Mucosa of gallbladder (tissue), 1 donor: Measurements from ENCODE around the gene FEV. TPM values are rescaled to one million over a fixed set of nuclear protein-coding genes. Genes with fewer than 3 reads are reported as not detected.

Experiments used
- DNase-seq: peaks from one replicate; pipeline ENCODE4 v3.0.0-alpha.2; 2020; ENCODE audit warnings: low spot score
- total RNA-seq: library from RNA; stranded (reverse); gene quantifications from one replicate; pipeline ENCODE4 v1.2.1, GENCODE V29; 2021
- donor health status: DM: no; HTN: no; CAD: no.

Gene FEV
- total RNA-seq, 1 donor from 2014 or later: not detected

DNA sequence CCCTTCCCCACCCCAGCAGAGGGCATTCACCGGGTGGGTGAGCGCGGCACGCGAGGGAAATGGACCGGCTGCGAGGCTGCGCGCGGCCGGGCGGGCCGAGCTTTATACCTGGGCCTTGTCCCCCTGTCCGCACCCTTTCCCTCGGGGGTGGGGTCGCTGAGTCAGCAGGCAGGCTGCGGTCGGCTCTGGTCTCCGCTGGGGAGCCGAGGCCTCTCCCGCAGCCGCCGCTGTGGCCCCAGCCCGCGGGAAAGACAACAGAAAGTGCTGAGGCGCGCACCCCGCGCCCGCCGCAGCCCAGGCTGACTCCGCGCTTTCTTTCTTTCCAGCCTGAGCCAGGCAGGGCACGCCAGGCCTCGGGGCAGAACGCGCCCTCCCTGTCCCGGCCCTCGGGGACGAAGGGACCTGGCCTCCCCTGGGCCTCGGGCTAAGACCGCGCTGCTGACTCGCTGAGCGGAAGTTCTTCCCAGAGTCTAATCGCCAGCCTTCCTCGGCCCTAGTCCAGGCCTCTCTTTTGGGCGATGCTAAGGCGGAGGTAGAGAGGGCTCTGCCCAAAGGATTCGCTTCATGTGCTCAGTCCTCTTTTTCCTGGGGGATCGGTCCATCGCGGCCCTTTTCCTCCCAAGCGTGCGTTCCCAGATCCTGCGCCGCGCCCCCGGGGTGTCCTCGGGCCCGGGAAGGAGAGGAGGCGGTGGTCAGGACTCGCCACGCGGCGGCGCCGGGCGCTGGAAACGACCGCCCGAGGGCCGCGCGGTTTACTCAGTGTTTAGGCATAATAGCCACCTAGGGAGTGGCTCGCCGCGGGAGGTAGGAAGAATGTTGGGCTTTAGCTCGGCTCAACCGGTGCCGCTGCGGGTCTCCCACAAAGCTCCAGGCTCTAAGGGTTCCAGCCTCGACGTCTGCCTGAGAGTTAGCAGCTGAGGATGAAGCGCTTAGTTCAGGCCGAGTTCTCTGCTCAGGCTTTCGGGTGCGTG lies 8.6 kb upstream of the FEV start, which contains the start of gene CRYBA2:
CRYBA2 (minus strand) TSS at position 78 of the 971 bp plus-strand sequence. CDS start 246 bp downstream, outside the sequence.
- no peak for DNase-seq

DNA sequence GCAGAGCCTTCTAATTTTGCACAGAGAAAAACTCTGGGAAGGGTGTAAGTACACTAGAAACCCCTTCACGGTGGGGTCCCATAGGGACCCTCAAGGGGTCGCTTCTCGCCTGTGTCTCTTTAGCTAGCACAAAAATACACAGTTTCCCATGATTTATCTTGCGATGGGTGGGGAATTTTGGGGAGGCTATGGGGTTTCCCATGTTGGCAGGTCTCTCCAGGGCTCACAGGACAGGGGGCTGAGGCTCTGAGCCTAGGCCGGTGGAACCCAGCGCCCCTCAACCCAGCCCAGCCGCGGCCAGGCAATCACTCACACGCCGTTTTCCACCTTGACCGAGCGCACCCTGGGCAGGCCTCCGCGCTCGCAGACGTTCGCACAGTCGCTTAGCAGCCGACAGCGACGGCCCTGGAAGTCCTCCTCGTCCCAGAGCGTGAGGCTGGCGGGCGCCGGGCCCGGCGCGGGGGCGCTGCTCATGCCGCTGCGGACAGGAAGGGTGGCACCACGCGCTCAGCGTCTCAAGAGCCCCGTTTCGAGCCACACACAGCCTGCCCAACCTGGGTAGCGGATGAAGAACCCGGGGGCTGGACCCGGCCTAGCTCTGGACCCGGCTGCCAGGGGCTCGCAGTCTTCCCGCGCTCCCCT lies 7.8 kb upstream of the FEV start:
- no peak for DNase-seq

- no peak for DNase-seq
Observed at GRCh38 chr2:218992196-218992595, 7.2 kb upstream of the FEV start.

DNA sequence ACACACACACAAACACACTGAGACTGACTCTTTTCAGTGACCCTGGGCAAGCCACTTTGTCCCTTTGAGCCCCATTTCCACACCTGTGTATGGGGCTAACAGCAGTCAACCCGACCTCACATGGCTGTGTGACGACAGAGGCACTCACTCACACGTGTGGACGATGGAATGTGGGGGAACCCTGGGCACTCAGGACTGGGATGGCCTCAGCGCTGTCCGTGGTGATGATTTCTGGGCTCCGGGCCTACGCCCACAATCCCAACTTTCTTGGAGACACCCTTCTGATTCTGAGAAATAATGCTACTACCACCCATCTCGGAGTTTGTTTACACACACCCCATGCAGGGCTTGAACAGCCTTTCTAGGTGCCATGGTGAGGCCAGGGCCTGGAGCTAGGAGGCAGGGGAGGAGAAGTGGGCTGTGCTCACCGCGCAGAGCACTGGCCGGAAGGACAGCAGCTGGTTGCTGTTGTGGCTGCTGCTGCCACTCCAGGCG lies 6.7 kb upstream of the FEV start:
- no peak for DNase-seq

DNA sequence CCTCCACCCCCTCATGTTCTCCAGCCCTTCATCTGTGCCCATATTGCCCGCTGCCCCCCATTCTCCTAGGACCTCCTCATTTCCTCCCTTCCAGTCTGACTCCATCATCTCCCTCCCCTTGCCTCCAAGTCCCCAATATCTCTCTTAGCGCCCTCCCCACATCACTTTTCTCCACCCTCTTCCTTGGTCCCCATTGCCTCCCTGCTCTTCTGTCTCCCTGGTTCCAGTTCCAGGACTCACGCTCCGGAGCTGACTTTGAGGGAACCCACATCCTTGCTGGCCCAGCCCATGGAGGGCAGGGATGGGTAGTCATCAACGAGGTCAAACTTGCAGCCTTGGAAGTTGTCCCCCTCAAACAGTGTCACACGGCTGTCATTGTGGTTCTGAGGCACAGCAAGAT lies 5.6 kb upstream of the FEV start:
- no peak for DNase-seq

GRCh38 chr2:218990052-218990451 lies 5.1 kb upstream of the FEV start:
- DNase-seq: no peak

DNA sequence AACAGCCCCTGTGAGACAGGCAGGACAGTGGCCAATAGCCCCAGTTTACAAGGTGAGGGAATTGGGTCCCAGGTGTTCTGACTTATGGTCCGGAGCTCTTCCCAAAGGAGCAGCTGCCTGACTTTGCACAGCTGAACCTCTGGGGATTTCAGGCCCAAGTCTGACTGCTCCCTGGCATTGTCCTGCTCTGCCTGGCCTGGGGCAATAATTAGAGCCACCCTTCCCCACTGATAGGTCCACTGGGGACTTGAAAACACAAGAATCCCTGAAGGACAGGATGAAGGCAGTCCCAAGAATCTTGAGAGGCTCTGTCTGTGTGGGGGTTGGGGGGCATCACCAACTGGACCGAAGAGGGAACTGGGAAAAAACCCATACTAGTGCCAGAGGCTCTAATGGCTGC lies 3.7 kb upstream of the FEV start:
- no peak for DNase-seq

DNA sequence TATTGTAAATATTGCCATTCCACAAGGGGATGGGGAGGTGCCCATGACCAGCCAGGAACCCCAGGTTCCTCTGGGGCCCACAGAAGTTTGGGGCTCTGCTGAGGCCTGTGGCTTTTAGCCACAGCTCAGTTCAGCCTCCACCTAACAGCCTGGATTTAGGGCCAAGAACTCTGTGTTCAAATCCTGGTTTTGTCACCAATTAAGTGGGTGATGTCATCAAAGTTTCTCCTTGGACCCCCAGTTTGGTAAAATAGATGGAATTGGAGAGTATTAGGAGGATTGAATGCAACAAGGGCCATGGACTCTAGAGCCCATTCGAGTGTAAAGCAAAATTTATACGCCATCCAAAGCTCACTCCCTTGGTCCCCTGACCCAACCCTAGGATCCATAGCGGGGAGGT lies 3.2 kb upstream of the FEV start:
- DNase-seq: no peak

- no peak for DNase-seq
Observed at GRCh38 chr2:218986148-218986761, 1.3 kb upstream of the FEV start.

DNA sequence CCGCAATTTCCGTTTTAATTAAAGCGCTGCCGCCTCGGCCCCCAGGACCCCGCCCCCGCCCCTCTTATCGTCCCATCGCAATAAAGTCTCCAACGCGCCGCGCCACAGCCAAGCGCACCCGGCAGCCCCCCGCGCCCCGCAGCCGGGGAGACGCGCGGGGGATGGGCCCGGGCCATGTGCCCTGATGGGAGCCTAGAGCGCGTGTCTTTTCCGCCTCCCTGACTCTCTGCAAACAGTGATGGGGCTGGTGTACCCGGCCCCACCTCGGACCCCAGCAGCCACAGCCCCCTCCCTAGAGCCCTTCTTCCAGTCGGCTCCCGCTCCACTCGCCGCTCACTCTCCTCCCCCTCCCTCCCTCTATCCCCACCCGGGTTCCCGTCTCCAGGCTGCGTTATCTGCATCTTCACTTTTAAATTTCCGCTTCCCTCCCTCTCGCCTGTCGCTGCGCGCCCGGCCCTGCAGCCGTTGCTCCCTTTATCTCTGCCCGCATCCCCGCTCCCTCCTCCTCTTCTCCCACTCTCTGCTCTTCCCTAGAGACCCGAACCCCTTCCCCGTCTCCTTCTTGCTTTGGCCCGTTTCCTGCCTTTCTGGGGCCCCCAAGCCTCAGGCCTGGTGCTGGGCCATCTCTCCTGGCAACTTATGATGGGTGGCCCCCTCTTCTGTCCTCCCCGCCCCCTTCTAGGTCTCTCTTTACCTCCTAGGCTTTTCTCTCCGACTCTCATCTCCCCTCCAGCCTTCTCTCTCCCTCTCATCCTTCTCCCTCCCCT lies 524 bp upstream of the FEV start:
- no peak for DNase-seq

- no peak for DNase-seq
Observed at GRCh38 chr2:218984239-218985020, 554 bp downstream of the FEV start.

DNA sequence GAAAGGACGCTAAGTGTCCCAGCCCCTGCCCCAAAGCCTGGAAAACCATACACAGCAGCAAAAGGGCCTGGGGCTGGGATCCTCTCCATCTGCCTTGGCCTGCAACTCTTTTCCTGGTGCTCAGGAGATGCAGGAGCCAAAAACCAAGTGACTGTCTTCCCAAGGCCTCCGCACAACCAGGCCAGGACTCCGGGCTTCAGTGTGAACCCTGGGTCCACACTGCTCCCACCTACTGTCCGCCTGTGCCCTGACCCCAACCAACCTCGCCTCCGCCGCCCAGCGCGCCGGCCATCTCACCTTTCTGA lies 1.1 kb downstream of the FEV start:
- DNase-seq: no peak

DNA sequence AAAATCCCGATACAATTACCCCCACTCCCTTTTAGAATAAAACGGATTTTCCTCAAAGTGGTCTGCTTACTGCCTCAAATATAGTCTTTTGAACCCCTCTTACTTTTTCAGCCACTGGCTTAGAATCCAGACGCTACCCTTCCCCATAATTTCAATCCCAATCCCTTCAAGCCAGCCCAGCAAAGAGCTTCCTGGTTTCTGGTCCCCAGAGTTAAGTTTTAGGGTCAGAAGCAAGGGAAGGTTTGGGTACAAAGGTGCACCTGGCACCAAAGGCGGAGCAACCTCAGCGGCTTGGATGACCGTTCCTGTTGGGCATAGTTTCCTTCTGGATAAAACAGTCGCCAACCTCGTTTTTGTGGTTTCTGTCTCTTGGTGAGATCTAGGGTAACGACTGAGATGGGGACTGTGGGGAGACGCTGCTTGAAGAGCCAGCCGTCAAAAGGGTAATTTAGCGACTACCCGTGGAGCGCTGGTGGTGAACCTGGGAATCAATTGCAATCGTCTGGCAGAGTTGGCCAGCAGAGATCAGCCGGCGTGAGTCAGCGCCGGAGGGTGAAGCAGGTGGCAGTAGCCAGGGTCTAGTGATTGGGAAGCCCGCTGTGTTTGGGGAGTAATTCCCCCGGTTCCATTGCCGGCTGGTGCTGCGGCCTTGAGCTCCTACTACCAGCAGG lies 1.6 kb downstream of the FEV start:
- DNase-seq: no peak

GRCh38 chr2:218982586-218983262 lies 2.3 kb downstream of the FEV start:
- no peak for DNase-seq

GRCh38 chr2:218981881-218982585 lies 3.0 kb downstream of the FEV start:
- DNase-seq: no peak

GRCh38 chr2:218981390-218981880 lies 3.5 kb downstream of the FEV start:
- DNase-seq: no peak

DNA sequence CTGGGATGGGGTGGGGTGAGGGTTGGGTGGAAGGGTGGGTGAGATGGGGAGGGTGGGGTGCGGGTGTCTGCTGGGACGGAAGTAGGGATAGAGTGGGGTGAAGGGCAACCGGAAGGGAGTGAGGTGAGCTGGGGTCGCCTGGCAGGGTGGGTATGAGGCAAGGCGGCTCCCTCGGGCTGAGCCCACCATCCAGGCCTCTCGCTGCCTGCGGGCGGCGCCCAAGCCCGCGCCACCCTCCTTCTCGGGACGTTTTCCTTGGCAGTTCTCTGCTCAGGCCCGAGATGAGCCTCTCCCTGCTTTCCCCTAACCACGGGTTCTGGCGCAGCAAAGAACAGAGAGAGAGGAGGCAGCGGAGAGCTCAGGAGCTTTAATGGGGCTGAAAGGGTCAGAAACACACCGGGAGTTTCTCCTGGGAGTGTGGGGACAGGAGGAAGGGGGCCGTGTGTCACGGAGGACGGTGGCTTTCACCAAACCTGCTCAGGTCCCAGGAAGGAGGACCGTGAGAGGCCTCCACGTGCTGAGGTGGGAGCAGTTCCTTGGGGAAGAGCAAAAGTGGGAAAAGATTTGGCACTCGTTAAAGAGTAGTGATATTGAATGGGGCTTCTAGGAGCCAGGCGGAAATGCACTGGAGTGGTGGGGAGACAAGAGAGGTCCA lies 4.1 kb downstream of the FEV start:
- no peak for DNase-seq
